Hepatocyte (in vitro differentiated cells): ENCODE results near the gene CCL19. TPM values are rescaled to one million over a fixed set of nuclear protein-coding genes. Genes with fewer than 3 reads are reported as not detected.

ENCODE experiments used
- DNase-seq: peaks from one replicate; pipeline ENCODE4 v3.0.0-alpha.2; 2016; ENCODE audit warnings: low spot score
- H2AFZ ChIP-seq: fragments of 200-600 bp; sonication (generic); 2 replicates; pipeline ENCODE4 v1.6.0; 2016; ENCODE audit warnings: antibody characterized with exemption, mild to moderate bottlenecking
- H3K27ac ChIP-seq: fragments of 200-600 bp; sonication (generic); 2 replicates; pipeline ENCODE4 v1.5.1; 2016; ENCODE audit warnings: mild to moderate bottlenecking
- H3K27me3 ChIP-seq: fragments of 200-600 bp; sonication (generic); 2 replicates; pipeline ENCODE4 v1.6.1; 2016
- H3K36me3 ChIP-seq: fragments of 200-600 bp; sonication (generic); replicated peaks from 2 replicates; pipeline ENCODE4 v1.5.1; 2016; ENCODE audit warnings: low read depth; ENCODE audit not compliant: insufficient read depth
- H3K4me1 ChIP-seq: fragments of 200-600 bp; sonication (generic); 2 replicates; pipeline ENCODE4 v1.5.1; 2016; ENCODE audit warnings: mild to moderate bottlenecking, moderate library complexity; ENCODE audit not compliant: insufficient read depth
- H3K4me2 ChIP-seq: fragments of 200-600 bp; sonication (generic); 2 replicates; pipeline ENCODE4 v1.6.0; 2016
- H3K4me3 ChIP-seq: fragments of 200-600 bp; sonication (generic); 2 replicates; pipeline ENCODE4 v1.5.1; 2016; ENCODE audit warnings: mild to moderate bottlenecking
- H3K79me2 ChIP-seq: fragments of 200-600 bp; sonication (generic); 2 replicates; pipeline ENCODE4 v1.6.0; 2017; ENCODE audit warnings: mild to moderate bottlenecking
- H3K9me2 ChIP-seq: fragments of 200-600 bp; sonication (generic); replicated peaks from 2 replicates; pipeline ENCODE4 v1.6.0; 2017; ENCODE audit warnings: mild to moderate bottlenecking; ENCODE audit not compliant: insufficient read depth
- H3K9me3 ChIP-seq: fragments of 200-600 bp; sonication (generic); 2 replicates; pipeline ENCODE4 v1.5.1; 2016; ENCODE audit warnings: low read depth, mild to moderate bottlenecking
- H4K20me1 ChIP-seq: fragments of 200-600 bp; sonication (generic); 2 replicates; pipeline ENCODE4 v1.6.0; 2016; ENCODE audit warnings: mild to moderate bottlenecking; ENCODE audit not compliant: insufficient read depth, poor library complexity, severe bottlenecking
- CTCF ChIP-seq: fragments of 200-600 bp; sonication (generic); IDR thresholded peaks from 2 replicates; pipeline ENCODE4 v1.5.1; 2016; ENCODE audit warnings: antibody characterized with exemption, mild to moderate bottlenecking; ENCODE audit not compliant: poor library complexity
- EZH2 ChIP-seq: fragments of 200-600 bp; sonication (generic); IDR thresholded peaks from 2 replicates; pipeline ENCODE4 v1.6.1; 2016; ENCODE audit warnings: antibody characterized with exemption, mild to moderate bottlenecking, borderline replicate concordance
- EZH2phosphoT487 ChIP-seq: fragments of 200-600 bp; sonication (generic); IDR thresholded peaks from one replicate; pipeline ENCODE4 v1.6.1; 2018; ENCODE audit warnings: antibody characterized with exemption, mild to moderate bottlenecking, low read depth, moderate library complexity; ENCODE audit not compliant: unreplicated experiment, severe bottlenecking
- WGBS: methylation state at CpG from one replicate; pipeline ENCODE4 v1.1.6; 2016; ENCODE audit warnings: low lambda C conversion rate; ENCODE audit errors: missing lambda C conversion rate; 5-methylcytosine and 5-hydroxymethylcytosine counted together
- polyA plus RNA-seq: library from polyadenylated mRNA; unstranded; fragments of >200 nt; fragmentation: Nextera tagmentation; extraction: Ambion mirVana; gene quantifications from 2 replicates; pipeline ENCODE4 v1.2.1, GENCODE V29; 2016
- total RNA-seq: library from RNA; depleted of rRNA; stranded (reverse); fragments of >200 nt; gene quantifications from 2 replicates; pipeline ENCODE4 v1.2.3, GENCODE V29; 2014

CCL19 gene
- total and polyA plus RNA-seq, 2 experiments from 2014 or later: not detected

GRCh38 chr9:34674440-34674839 lies 16.6 kb downstream of the CCL19 start:
- Histone ChIP-seq H4K20me1 (no peaks in the 10 kb centered on the region), H3K27me3 (no peaks in the 10 kb centered on the region), H3K9me3 (no peaks in the 10 kb centered on the region), H3K36me3 (no peaks in the 10 kb centered on the region), H2AFZ (no peak overlapping the region), H3K79me2 (no peaks in the 10 kb centered on the region), H3K9me2 (no peaks in the 10 kb centered on the region), H3K4me3 (no peak overlapping the region), H3K4me1 (no peaks in the 10 kb centered on the region), H3K27ac (no peak overlapping the region), H3K4me2 (no peak overlapping the region)
- 82% methylated on average over 3 of the region's 3 CpGs for WGBS
- no peak for TF ChIP-seq EZH2
- no peak for TF ChIP-seq CTCF
- no peak for DNase-seq

GRCh38 chr9:34671307-34671706 lies 19.8 kb downstream of the CCL19 start:
- Histone ChIP-seq H3K27me3 (no peaks in the 10 kb centered on the region), H4K20me1 (no peaks in the 10 kb centered on the region), H3K9me3 (no peaks in the 10 kb centered on the region), H3K36me3 (no peaks in the 10 kb centered on the region), H3K4me3 (no peak overlapping the region), H3K4me1 (peaks cover 5% of the 10 kb centered on the region), H3K4me2 (no peak overlapping the region), H2AFZ (no peak overlapping the region), H3K79me2 (peaks cover 14% of the 10 kb centered on the region), H3K27ac (no peak overlapping the region), H3K9me2 (no peaks in the 10 kb centered on the region)
- 54% methylated on average over 1 of the region's 1 CpG for WGBS
- no peak for DNase-seq
- no peak for TF ChIP-seq CTCF
- TF ChIP-seq EZH2: no peak
- TF ChIP-seq EZH2phosphoT487: no peak

- Histone ChIP-seq H3K79me2 (peaks cover 15% of the 10 kb centered on the region), H3K27me3 (no peaks in the 10 kb centered on the region), H3K36me3 (no peaks in the 10 kb centered on the region), H3K9me2 (no peaks in the 10 kb centered on the region), H2AFZ (no peak overlapping the region), H3K4me3 (no peak overlapping the region), H3K27ac (no peak overlapping the region), H4K20me1 (no peaks in the 10 kb centered on the region), H3K4me1 (peaks cover 5% of the 10 kb centered on the region), H3K4me2 (no peak overlapping the region), H3K9me3 (no peaks in the 10 kb centered on the region)
- 96% methylated on average over 5 of the region's 5 CpGs for WGBS
- TF ChIP-seq CTCF (no peak), EZH2phosphoT487 (no peak)
- DNase-seq: no peak
These were observed 21.1 kb downstream of the CCL19 start for GRCh38 chr9:34669809-34670562.
